ENCODE results near the gene PPM1H.

PPM1H gene

GRCh38 chr12:62776997-62777396, 158.0 kb downstream of the PPM1H start:
- Histone ChIP-seq H2AFZ (ENCODE audit: low read depth, low read length) (no peak overlapping the region), H4K20me1 (ENCODE audit: insufficient read depth, low read length) (no peaks in the 10 kb centered on the region), H3K27ac (ENCODE audit: low read length) (no peak overlapping the region), H3K9me3 (ENCODE audit: insufficient read depth, low read length, severe bottlenecking) (no peaks in the 10 kb centered on the region), H3K27me3 (ENCODE audit: insufficient read depth, low read length, poor library complexity) (no peaks in the 10 kb centered on the region), H3K36me3 (ENCODE audit: insufficient read depth, low read length) (no peaks in the 10 kb centered on the region), H3K4me3 (ENCODE audit: low read depth in 1 of 2, low read length in 2 of 2) (no peak overlapping the region), H3K4me2 (ENCODE audit: insufficient read depth, low read length) (no peak overlapping the region), H3K4me1 (ENCODE audit: insufficient read depth, low read length) (no peaks in the 10 kb centered on the region), H3K9ac (ENCODE audit: low read depth, low read length) (no peak overlapping the region), H3K79me2 (ENCODE audit: insufficient read depth, low read length) (no peaks in the 10 kb centered on the region)
- TF ChIP-seq EZH2 (IDR thresholded peaks at IDR 0.05; ENCODE audit: borderline replicate concordance, low read depth, low read length, severe bottlenecking) (no peak), CTCF (IDR thresholded peaks at IDR 0.05; ENCODE audit: borderline replicate concordance, extremely low read depth, low read length, poor library complexity, severe bottlenecking) (no peak)
- no peak for ATAC-seq (ENCODE audit: insufficient read depth, low read depth)
- no peak for DNase-seq

- H3K27me3 ChIP-seq (ENCODE audit: insufficient read depth, low read length, poor library complexity), result no peaks in the 10 kb centered on the region
- TF ChIP-seq CTCF (IDR thresholded peaks at IDR 0.05; ENCODE audit: borderline replicate concordance, extremely low read depth, low read length, poor library complexity, severe bottlenecking) (no peak), EZH2 (IDR thresholded peaks at IDR 0.05; ENCODE audit: borderline replicate concordance, low read depth, low read length, severe bottlenecking) (no peak)
- H3K27ac ChIP-seq (ENCODE audit: low read length), result no peak overlapping the region
- no peak overlapping the region for H3K9ac ChIP-seq (ENCODE audit: low read depth, low read length)
- ATAC-seq (ENCODE audit: insufficient read depth, low read depth) (no peak), DNase-seq (no peak)
- H2AFZ ChIP-seq (ENCODE audit: low read depth, low read length), result no peak overlapping the region
- no peaks in the 10 kb centered on the region for H3K79me2 ChIP-seq (ENCODE audit: insufficient read depth, low read length)
- H3K4me2 ChIP-seq (ENCODE audit: insufficient read depth, low read length), result no peak overlapping the region
- no peaks in the 10 kb centered on the region for H4K20me1 ChIP-seq (ENCODE audit: insufficient read depth, low read length)
- H3K36me3 ChIP-seq (ENCODE audit: insufficient read depth, low read length), result no peaks in the 10 kb centered on the region
- H3K4me1 ChIP-seq (ENCODE audit: insufficient read depth, low read length), result no peaks in the 10 kb centered on the region
- no peak overlapping the region for H3K4me3 ChIP-seq (ENCODE audit: low read depth in 1 of 2, low read length in 2 of 2)
- H3K9me3 ChIP-seq (ENCODE audit: insufficient read depth, low read length, severe bottlenecking), result no peaks in the 10 kb centered on the region
Observed at GRCh38 chr12:62776575-62776974, 158.4 kb downstream of the PPM1H start.

- DNase-seq, result no peak
Observed at GRCh38 chr12:62774794-62775193, 160.2 kb downstream of the PPM1H start.

More at GRCh38 chr12:62774794-62775193, 160.2 kb downstream of the PPM1H start:
- Histone ChIP-seq H3K4me1 (ENCODE audit: insufficient read depth, low read length) (no peaks in the 10 kb centered on the region), H3K9ac (ENCODE audit: low read depth, low read length) (no peak overlapping the region), H3K27ac (ENCODE audit: low read length) (no peak overlapping the region), H3K36me3 (ENCODE audit: insufficient read depth, low read length) (no peaks in the 10 kb centered on the region), H3K79me2 (ENCODE audit: insufficient read depth, low read length) (no peaks in the 10 kb centered on the region), H3K4me3 (ENCODE audit: low read depth in 1 of 2, low read length in 2 of 2) (no peak overlapping the region), H3K9me3 (ENCODE audit: insufficient read depth, low read length, severe bottlenecking) (no peaks in the 10 kb centered on the region), H2AFZ (ENCODE audit: low read depth, low read length) (no peak overlapping the region), H3K4me2 (ENCODE audit: insufficient read depth, low read length) (no peak overlapping the region), H3K27me3 (ENCODE audit: insufficient read depth, low read length, poor library complexity) (no peaks in the 10 kb centered on the region), H4K20me1 (ENCODE audit: insufficient read depth, low read length) (no peaks in the 10 kb centered on the region)
- no peak for ATAC-seq (ENCODE audit: insufficient read depth, low read depth)
- no peak for TF ChIP-seq EZH2 (IDR thresholded peaks at IDR 0.05; ENCODE audit: borderline replicate concordance, low read depth, low read length, severe bottlenecking)
- TF ChIP-seq CTCF (IDR thresholded peaks at IDR 0.05; ENCODE audit: borderline replicate concordance, extremely low read depth, low read length, poor library complexity, severe bottlenecking), result no peak
